OCI-LY7 (cell line): Measurements from ENCODE around the gene SCN4A.

Source experiments
- CTCF ChIP-seq: fragments of 200-600 bp; sonication (generic); conservative IDR thresholded peaks from 2 replicates; pipeline ENCODE4 v1.5.1; 2014; ENCODE audit warnings: mild to moderate bottlenecking, antibody characterized with exemption, low read length, moderate library complexity, mixed read lengths
- EZH2phosphoT487 ChIP-seq: fragments of 200-600 bp; sonication (generic); IDR thresholded peaks from 2 replicates; pipeline ENCODE4 v1.6.1; 2018; ENCODE audit warnings: low read depth, borderline replicate concordance, mild to moderate bottlenecking, mixed run types, antibody characterized with exemption, low read length, moderate library complexity, mixed read lengths

GRCh38 chr17:63916566-63917185 is 56.0 kb downstream of the SCN4A start:
- TF ChIP-seq CTCF (no peak), EZH2phosphoT487 (no peak)
